Measurements from ENCODE around the gene STUB1.

- TF ChIP-seq, protein P1, sequence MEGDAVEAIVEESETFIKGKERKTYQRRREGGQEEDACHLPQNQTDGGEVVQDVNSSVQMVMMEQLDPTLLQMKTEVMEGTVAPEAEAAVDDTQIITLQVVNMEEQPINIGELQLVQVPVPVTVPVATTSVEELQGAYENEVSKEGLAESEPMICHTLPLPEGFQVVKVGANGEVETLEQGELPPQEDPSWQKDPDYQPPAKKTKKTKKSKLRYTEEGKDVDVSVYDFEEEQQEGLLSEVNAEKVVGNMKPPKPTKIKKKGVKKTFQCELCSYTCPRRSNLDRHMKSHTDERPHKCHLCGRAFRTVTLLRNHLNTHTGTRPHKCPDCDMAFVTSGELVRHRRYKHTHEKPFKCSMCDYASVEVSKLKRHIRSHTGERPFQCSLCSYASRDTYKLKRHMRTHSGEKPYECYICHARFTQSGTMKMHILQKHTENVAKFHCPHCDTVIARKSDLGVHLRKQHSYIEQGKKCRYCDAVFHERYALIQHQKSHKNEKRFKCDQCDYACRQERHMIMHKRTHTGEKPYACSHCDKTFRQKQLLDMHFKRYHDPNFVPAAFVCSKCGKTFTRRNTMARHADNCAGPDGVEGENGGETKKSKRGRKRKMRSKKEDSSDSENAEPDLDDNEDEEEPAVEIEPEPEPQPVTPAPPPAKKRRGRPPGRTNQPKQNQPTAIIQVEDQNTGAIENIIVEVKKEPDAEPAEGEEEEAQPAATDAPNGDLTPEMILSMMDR (conservative IDR thresholded peaks at IDR 0.05 in 1 of 2, IDR thresholded peaks at IDR 0.05 in 1 of 2; ENCODE audit: low read depth in 1 of 2, low read length in 2 of 2), result no peak
- no peak for TF ChIP-seq EZH2 (IDR thresholded peaks at IDR 0.05; ENCODE audit: low read length, missing control alignments)
Observed at GRCh38 chr16:680625-680945, 375 bp downstream of the STUB1 start.

All from fibroblast of lung (primary cell).